CD4-positive, alpha-beta T cell treated with Interleukin-4 for 1 hour (primary cell): Measurements from ENCODE around the gene ABCB1.
"Not testable (repeated sequence)": the region's sequence is repeated elsewhere in the genome, so short reads cannot be mapped to it uniquely, and the experiment has no call there.

Experiments used
- DNase-seq, 2 donors: peaks; one replicate each; pipeline ENCODE4 v3.0.0-alpha.2; 2020 to 2022

Gene ABCB1

DNA sequence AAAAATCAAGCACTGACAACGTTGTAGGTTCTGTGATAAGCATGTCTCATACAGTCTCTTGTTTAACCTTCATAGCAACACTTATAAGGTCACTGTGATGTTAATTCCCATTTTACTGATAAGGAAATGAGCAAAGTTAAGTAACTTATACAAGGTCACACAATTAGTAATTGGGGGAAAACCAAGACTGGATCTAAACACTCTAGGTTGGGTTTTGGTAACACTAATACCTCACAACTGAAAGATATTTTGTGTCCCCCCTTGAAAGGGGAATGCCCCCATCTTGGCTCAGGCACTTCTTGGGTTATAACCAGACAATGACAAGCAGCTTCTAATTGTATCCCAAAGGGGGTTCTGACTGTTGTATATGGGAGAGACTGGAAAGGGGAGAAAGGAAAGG lies 89.2 kb downstream of the ABCB1 start:
- no peak for DNase-seq

DNA sequence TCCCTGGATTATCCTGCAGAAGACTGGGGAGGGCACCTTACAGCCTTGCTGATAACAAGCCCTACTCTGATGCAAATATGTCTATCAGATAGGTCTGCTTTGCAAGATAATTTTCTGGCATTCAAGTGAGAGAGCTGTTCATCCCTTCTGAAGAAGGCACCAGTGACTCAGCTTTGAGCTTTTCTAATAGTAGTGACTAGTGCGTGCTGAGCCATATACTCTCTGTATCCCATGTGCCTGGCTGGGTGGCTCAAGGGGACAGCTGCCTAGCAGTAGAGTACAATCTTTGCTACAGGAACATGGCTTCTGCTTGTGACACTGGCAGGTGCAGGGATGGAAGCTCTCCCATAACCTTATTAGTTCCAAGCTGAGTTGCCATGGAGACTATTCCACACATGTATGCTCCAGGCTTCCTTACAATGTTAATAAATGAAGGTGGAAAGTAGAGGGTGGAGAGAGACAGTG lies 90.2 kb downstream of the ABCB1 start:
- DNase-seq = no peak

DNA sequence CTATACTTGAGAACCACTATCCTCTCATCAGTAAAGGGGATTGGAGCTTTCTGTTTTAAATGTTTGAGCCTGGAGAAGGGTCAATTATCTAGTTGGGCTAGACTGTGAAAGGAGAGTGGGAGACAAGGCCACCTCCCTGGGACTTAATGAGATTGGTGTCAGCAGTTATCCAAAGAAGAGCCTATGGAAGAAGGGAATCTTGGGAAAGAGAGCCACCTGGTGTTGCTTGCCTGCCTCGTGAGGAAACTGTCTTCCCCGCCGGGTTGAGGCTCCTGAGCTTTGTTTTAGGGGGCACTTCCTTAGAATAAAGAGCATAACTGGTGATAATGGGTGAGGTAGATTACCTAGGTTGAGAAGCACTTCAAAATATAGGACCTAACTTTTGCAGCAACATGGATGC lies 93.2 kb downstream of the ABCB1 start:
- DNase-seq = no peak

DNA sequence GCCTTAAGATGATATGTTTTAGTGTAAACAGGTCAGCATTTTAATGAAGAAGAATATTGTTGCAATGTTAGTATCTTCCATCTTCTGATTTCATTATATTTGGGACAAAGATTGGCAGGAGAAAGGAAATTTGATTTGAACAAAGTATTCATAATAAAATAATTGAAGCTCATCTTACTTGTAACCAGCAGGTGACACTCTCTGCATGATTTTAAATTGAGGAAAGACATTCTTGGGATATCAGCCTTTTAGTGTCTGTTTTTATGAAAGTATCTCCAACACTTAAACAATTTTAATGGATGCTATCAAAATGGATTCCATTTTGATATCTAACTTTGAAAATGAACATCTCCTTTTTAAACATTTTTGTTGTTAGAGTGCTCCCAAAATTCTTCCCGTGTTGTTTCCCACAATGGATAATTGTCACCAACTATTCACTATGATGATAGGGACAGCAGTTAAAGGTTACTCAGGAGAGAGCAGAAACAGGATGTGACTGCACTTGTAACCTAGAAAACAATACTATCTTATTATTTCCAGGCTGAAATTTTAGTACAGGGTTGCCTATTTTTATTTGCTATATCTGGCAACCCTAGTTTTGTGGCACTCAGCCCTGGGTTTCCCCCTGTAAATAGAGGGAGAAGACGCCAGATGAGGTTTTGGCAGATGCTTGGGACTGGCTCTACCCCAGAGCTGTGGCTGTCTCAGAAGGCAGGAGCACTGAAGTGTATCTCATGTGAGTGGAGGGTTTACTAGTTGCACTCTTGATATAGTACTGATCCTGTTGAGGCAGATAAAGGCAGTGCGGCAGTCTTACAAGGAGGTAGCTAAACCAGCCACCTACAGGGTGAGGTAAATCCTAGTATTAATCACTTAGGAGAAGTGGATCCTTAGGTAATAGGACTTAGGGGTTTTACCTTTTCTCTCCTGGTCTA lies 94.2 kb downstream of the ABCB1 start:
- no peak for DNase-seq

GRCh38 chr7:87505557-87506245 lies 95.0 kb downstream of the ABCB1 start:
- DNase-seq = no peak

DNA sequence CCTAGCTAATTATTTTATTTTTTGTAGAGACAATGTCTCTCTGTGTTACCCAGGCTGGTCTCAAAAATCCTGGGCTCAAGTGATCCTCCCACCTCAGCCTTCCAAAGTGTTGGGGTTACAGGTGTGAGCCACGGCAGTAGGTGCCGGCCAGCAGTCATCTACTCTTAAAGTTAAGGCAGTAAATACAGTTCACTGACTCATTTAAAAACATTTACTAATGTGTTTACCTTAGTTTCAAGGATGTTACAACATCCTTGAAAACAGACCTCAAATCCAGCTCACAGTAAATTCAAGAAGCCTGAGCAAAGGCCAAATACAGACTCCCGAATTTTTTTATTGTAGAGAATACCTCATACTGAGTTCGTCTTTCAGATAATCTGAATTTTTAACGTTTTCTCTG lies 95.6 kb downstream of the ABCB1 start:
- no peak for DNase-seq

- no peak for DNase-seq
Measured at GRCh38 chr7:87499494-87499893, 101.2 kb downstream of the ABCB1 start.

DNA sequence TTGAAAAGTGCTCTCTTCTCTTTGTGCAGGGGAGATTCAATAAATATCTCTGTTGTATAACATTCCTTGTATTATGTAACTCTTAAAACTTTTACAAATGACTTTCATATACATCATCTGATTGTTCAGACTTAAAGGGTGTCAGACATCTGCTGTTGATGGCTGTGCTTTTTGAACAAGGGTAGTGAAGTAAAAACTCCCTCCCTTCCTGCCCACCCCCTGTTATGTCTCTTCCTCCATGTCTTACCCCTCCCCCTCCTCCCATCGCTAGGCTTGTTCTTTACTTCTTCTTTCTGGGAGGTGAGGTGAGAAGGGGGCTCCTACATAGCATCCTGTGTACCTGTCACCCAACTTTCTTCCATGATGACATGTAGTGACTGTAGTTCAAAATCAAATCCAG lies 101.8 kb downstream of the ABCB1 start:
- DNase-seq = peak in 1 of 2 donors; percentile 15

DNA sequence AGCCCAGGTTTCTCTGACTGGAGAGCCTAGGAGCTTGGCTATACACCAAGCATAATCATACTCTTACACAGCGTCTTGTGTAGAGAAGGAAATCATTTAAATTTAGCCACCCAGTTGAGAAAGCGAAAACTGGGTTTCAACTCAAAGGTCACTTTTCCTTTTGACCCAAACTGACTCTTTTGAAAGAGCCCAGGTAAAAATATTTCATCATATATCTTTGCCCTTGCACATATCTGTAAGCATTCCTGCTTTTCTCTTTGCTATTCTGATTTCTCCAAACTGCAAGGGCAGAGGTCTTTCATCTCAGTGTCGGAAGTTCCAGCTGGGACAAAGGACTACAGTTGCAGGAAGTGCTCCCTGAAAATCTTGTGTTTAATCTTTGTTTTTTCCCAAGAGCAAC lies 103.2 kb downstream of the ABCB1 start:
- DNase-seq = no peak

GRCh38 chr7:87495366-87495765 lies 105.3 kb downstream of the ABCB1 start:
- no peak for DNase-seq

DNA sequence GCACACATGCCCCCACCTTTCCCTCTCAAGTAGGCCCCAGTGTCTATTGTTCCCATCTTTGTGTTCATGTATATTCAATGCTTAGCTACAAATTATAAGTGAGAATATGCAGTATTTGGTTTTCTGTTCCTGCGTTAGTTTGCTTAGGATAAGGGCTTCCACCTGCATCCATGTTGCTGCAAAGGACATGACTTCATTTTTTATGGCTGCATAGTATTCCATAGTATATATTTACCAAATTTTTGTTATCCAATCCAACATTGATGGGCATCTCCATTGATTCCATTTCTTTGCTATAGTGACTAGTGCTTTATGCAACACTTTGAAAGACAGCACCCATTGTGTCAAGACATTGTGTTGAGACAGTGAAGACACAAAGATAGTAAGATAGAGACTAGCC lies 106.2 kb downstream of the ABCB1 start:
- DNase-seq = no peak

DNA sequence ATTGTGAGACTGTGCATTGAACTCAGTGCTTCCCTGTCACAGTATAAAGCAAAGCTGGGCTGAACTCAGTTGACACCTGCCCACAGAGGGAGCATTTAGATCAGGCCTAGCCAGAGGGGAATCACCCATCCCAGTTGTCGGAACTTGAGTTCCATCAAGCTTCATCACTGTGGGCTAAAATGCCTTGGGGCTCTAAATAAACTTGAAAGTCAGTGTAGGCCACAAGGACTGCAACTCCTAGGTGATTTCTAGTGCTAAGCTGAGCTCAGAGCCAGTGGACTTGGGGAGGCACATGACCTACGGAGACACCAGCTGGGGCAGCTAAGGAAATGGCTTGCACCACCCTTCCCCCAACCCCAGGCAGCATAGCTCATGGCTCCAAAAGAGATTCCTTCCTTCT lies 117.6 kb downstream of the ABCB1 start:
- no peak for DNase-seq

GRCh38 chr7:87482115-87482514 lies 118.6 kb downstream of the ABCB1 start:
- no peak for DNase-seq

- DNase-seq = no peak
Measured at GRCh38 chr7:87480386-87480785, 120.3 kb downstream of the ABCB1 start.

GRCh38 chr7:87479951-87480350 lies 120.7 kb downstream of the ABCB1 start:
- DNase-seq = no peak

DNA sequence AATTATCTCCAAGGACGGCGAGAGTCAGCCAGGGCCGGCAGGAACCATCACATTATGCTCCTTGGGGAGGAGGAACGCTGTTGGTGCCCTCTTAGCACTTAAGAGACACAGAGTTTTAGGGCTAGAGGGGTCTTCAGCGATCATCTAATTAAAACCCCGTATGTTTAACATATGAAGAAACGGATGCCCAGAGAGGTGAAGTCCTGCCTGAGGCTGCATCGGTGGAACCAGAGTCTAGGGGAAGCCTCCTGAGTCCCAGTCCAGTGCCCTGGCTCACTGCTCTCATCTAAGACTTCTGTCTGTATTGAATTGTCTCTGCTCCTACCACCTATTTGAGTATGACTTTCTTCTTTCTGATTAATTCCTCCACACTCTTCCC lies 124.5 kb downstream of the ABCB1 start:
- no peak for DNase-seq

- DNase-seq = no peak
Measured at GRCh38 chr7:87475359-87476178, 125.1 kb downstream of the ABCB1 start, which contains the start of gene ABCB4. TSS of gene ABCB4 (minus strand) at chr7:87475680. CDS start at chr7:87475465, 215 bp downstream.

GRCh38 chr7:87474533-87475358 lies 125.9 kb downstream of the ABCB1 start:
- DNase-seq = peak; percentile 26 to 65

GRCh38 chr7:87473986-87474385 lies 126.7 kb downstream of the ABCB1 start:
- DNase-seq = no peak

DNA sequence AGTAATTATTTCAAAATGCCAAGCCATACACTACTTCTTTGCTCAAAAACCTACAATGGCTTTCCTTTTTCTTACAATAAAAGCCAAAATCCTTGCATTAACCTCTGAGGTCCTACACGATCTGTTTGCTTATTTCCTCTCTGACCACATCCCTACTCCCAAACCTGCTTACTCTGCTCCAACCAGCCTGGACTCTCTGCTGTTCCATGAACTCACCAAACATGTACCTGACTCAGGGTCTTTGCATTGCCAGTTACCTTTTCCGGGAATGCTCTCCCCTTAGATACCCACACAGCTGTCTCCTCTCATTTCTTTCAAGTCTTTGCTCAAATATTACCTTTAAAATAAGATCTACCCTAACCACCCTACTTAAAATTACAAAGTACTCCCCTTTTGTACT lies 127.5 kb downstream of the ABCB1 start:
- DNase-seq = no peak

DNA sequence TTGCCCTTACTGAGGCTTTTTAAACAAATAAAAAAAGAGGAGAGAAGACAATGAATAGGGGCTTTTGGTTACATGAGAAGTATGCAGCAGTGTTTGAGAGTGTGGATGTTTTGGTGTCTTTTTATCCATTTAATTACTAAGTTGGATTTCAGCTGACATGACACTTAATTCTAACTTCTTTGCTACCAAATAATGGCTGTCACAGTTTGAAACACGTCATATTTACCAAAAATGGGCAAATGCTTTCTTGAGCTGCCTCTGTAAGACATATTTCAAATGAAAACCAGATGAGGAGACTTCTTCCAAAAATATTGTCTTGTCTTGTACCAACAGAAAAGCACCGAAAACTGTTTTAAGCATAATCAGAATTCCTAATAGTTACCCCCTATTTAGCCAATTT lies 129.2 kb downstream of the ABCB1 start:
- no peak for DNase-seq

GRCh38 chr7:87469204-87469603 lies 131.5 kb downstream of the ABCB1 start:
- DNase-seq = not testable (repeated sequence)
